ENCODE results near the gene MILR1. TPM values are rescaled to one million over a fixed set of nuclear protein-coding genes. Genes with fewer than 3 reads are reported as not detected.

MILR1 gene
- total and polyA plus RNA-seq, 10 donors, result 15.6 to 55.0 (median 27.6) TPM

GRCh38 chr17:64406321-64407200 is 42.4 kb upstream of the MILR1 start:
- no peak overlapping the region for H3K4me3 ChIP-seq

GRCh38 chr17:64410750-64411490 is 38.0 kb upstream of the MILR1 start:
- Histone ChIP-seq H3K27ac (peak overlapping the region in 5 of 8 donors; percentile 60 to 89 (median 83)), H3K36me3 (no peaks in the 10 kb centered on the region), H3K27me3 (replicated peaks in 1 of 7) (no peaks in the 10 kb centered on the region), H3K4me1 (peaks cover 19 to 86% (median 67%) of the 10 kb centered on the region in 6 donors), H3K9me3 (no peaks in the 10 kb centered on the region), H3K4me3 (peak overlapping the region in 1 of 8 donors; percentile 71)
- TF ChIP-seq POLR2A (IDR thresholded peaks at IDR 0.05) (no peak), CTCF (IDR thresholded peaks at IDR 0.05 in 8 of 11, conservative IDR thresholded peaks at IDR 0.05 in 3 of 11) (no peak), POLR2AphosphoS5 (IDR thresholded peaks at IDR 0.05) (no peak)
- 94 to 99% (median 96%) methylated on average over 4 of the region's 4 CpGs for WGBS, 5 donors
- intact Hi-C loops (cut with DNase I; ENCODE audit: low total_unique reads), result no loop called here
- peak; percentile 54 for DNase-seq

More at GRCh38 chr17:64406321-64407200, 42.4 kb upstream of the MILR1 start:
- peak; percentile 73 for DNase-seq
- peak in 1 of 3 donors; percentile 12 for TF ChIP-seq POLR2AphosphoS5 (IDR thresholded peaks at IDR 0.05)
- no peak for TF ChIP-seq POLR2A (IDR thresholded peaks at IDR 0.05)
- H3K27ac ChIP-seq, result peak overlapping the region in 7 of 8 donors; percentile 36 to 93 (median 85)
- no peaks in the 10 kb centered on the region for H3K9me3 ChIP-seq
- intact Hi-C loops (cut with DNase I; ENCODE audit: low total_unique reads), result no loop called here
- peaks cover 20 to 100% (median 86%) of the 10 kb centered on the region in 6 donors for H3K4me1 ChIP-seq
- 65 to 73% (median 69%) methylated on average over 14 of the region's 14 CpGs for WGBS, 5 donors
- H3K27me3 ChIP-seq (replicated peaks in 1 of 7), result no peaks in the 10 kb centered on the region
- H3K36me3 ChIP-seq, result no peaks in the 10 kb centered on the region

- Histone ChIP-seq H3K4me3 (peak overlapping the region; percentile 0 to 71 (median 28)), H3K4me1 (peaks cover 8 to 74% (median 55%) of the 10 kb centered on the region in 6 donors), H3K36me3 (no peaks in the 10 kb centered on the region), H3K27ac (peak overlapping the region; percentile 29 to 89 (median 74)), H3K27me3 (replicated peaks in 1 of 7) (no peaks in the 10 kb centered on the region), H3K9me3 (no peaks in the 10 kb centered on the region)
- DNase-seq, result peak; percentile 90
- peak; percentile 55 to 68 (median 57) for TF ChIP-seq POLR2AphosphoS5 (IDR thresholded peaks at IDR 0.05)
- no peak for TF ChIP-seq CTCF (IDR thresholded peaks at IDR 0.05 in 8 of 11, conservative IDR thresholded peaks at IDR 0.05 in 3 of 11)
- intact Hi-C loops (cut with DNase I; ENCODE audit: low total_unique reads), result no loop called here
- WGBS, 5 donors, result 23 to 36% (median 27%) methylated on average over 24 of the region's 24 CpGs
Observed at GRCh38 chr17:64411999-64412771, 36.7 kb upstream of the MILR1 start.

- no peak for DNase-seq
- 79 to 94% (median 93%) methylated on average over 2 of the region's 2 CpGs for WGBS, 5 donors
- Histone ChIP-seq H3K36me3 (no peaks in the 10 kb centered on the region), H3K4me3 (peak overlapping the region in 7 of 8 donors; percentile 0 to 71 (median 35)), H3K9me3 (no peaks in the 10 kb centered on the region), H3K27ac (peak overlapping the region in 7 of 8 donors; percentile 6 to 89 (median 82)), H3K27me3 (replicated peaks in 1 of 7) (no peaks in the 10 kb centered on the region), H3K4me1 (peaks cover 8 to 66% (median 50%) of the 10 kb centered on the region in 6 donors)
- TF ChIP-seq POLR2A (IDR thresholded peaks at IDR 0.05) (no peak), CTCF (IDR thresholded peaks at IDR 0.05 in 8 of 11, conservative IDR thresholded peaks at IDR 0.05 in 3 of 11) (no peak), POLR2AphosphoS5 (IDR thresholded peaks at IDR 0.05) (no peak)
- intact Hi-C loops (cut with DNase I; ENCODE audit: low total_unique reads), result no loop called here
Observed at GRCh38 chr17:64412944-64413381, 36.0 kb upstream of the MILR1 start.
